ENCODE results near the gene DOCK3.
"Not testable (repeated sequence)": the region's sequence is repeated elsewhere in the genome, so short reads cannot be mapped to it uniquely, and the experiment has no call there.

The DOCK3 gene

DNA sequence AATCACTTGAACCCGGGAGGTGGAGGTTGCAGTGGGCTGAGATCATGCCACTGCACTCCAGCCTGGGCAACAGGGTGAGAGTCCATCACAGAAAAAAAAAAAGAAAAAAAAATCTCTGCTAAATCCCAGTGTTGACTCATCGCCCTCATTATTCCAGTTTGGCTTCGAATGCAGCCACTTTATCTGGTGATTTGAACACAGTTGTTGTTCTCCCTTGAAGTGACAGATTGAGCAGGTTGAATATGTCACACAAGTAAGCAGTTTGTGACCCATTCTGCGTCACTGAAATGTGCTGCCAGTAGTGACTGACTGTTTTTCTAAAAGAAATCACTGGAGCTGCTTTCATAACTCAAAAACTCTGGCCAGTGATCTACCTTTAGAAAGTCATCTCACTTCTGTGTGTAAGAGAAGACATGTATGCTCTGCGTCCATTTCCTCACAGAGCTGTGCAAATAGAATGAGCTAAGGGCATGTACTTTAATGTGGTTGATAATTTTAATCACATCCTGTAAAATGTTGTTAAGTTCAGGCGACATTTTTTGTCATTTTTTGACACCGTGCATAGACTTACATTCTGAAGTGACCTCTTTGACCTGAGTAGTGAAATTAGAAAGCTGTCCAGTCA is 12.5 kb downstream of the DOCK3 start:
- DNase-seq (ENCODE audit: low read depth) = no peak

DNA sequence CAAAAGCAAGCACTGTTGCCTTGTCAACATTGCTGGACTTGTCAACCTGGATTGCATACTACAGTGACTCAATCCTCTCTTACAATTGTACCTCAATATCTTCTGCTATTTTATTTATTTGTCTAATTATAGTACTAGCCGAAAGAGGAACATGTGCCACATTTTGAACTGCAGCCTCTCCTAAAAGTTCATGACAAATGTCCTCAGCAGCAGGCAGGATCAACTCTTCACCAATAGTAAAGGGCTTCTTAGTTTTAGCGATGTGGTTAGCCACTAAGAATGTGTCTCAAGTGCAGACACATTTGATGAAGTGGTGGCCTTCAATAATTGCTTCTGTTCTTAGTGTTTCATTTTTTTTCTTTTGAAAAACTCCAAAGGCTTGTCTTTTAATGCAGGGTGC is 13.2 kb downstream of the DOCK3 start:
- no peak for DNase-seq (ENCODE audit: low read depth)

DNA sequence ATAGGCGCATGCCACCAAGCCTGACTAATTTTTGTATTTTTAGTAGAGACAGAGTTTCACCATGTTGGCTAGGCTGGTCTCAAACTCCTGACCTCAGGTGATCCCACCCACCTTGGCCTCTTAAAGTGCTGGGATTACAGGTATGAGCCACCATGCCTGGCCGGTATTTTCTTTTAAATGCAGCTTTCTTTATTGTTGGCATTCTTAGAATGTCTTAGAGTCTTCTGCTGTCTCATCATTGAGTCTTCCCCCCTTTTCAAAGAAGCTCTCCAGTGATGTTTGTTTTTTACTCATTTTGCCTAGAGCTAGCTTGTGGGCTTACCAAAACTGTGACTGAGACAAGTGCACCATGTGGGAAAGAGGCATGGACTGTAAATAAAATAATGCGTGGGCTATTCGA is 13.9 kb downstream of the DOCK3 start:
- not testable (repeated sequence) for DNase-seq (ENCODE audit: low read depth)

DNA sequence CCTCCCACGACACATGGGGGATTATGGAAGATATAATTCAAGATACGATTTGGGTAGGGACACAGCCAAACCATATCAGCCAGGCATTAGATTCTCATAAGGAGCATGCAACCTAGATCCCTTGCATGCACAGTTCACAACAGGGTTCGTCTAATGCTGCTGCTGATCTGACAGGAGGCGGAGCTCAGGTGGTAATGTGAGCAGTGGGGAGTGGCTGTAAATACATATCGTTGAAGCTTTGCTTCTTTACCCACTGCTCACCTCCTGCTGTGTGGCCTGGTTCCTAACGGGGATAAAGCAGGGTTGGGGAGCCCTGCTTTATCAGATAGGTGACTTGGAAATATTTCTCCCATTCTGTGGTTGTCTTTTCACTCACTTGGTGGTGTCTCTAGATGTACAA is 14.8 kb downstream of the DOCK3 start:
- no peak for DNase-seq (ENCODE audit: low read depth)

DNA sequence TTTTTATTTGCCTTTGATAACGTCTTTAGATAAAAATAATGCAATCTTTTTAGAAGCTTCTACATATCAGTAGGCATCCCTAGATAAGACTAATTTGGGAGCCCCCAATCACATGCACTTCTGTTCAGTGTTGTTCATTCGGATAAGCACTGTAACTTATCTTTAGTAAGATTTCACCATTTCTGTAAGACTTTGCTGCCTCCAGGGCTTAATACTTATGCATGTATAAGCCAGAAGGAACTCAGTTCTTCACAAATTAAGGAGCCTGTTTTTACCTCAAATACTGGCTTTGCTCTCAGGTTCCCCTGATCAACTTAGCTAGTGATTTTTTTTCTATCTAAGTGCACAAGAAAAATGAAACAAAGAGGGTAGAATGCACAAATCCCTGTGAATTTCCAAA is 20.3 kb downstream of the DOCK3 start:
- no peak for DNase-seq (ENCODE audit: low read depth)

DNA sequence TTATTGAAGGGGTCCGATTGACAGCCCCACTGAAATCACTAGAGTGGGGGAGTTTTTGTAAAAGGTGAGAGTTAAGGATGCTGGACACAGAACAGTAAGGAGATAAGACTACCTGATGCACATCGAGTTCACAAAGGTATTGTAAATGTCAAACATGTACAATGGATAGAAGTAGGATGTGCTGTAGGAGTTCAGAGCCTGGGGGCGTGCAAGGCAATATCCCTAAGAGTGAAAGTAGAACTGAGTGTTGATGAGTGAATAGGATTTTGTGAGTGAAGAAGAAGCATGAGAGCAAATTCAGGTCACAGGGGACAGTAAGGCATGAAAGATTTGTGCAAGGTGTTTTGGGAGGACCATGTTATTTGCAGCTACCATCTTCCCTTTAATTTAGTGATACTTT is 21.5 kb downstream of the DOCK3 start:
- DNase-seq (ENCODE audit: low read depth) = no peak

DNA sequence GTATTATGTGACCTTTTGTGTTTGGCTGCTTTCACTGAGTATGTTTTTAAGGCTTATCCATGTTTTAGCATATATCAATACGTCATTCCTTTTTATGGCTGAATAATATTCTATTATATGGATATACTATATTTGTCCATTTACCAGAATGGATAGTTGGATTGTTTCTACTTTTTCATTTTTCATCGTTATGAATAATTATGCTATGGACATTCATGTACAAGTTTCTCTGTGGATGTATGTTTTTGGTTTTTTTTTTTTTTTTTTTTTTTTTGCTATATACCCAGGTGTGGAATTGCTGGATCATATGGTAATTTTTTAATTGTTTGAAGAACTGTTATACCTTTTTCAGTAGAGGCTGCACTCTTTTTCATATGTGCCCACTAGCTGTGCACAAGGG is 23.5 kb downstream of the DOCK3 start:
- no peak for DNase-seq (ENCODE audit: low read depth)

DNA sequence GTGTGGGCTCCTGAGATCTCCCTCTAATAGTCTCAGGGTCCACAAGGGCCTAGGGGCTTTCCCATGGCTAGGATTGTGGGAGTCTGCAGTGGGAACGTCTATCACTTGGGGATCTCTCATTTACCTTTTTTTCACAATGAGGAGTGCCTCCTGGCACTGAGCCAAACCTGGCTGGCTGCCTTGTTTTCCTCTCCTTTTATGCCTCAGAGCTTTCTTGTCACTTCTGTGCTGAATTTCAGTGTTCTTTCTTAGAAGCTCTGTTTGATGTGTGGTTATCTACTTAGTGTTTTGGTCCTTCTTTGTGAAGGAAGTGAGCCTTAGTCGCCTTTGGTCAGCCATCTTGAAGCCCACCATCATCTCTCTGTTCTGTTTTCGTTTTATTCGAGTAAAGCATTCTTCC is 33.9 kb downstream of the DOCK3 start:
- DNase-seq (ENCODE audit: low read depth) = no peak

DNA sequence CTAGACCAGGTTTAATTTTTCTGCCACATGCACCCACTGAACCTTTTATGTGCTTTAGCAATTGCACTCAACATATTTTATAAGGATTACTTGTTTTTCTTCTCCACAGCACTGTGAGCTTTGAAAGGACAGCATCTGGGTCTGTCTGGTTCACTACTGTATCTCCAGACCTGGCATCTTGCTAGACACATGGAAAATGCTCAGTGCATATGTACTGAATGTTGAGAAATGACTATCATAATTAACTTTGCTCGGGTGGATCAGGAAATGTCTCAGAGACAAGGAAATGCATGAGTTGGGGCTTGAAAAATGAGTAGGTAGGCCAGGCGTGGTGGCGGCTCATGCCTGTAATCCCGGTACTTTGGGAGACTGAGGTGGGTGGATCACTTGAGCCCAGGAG is 40.2 kb downstream of the DOCK3 start:
- no peak for DNase-seq (ENCODE audit: low read depth)

DNA sequence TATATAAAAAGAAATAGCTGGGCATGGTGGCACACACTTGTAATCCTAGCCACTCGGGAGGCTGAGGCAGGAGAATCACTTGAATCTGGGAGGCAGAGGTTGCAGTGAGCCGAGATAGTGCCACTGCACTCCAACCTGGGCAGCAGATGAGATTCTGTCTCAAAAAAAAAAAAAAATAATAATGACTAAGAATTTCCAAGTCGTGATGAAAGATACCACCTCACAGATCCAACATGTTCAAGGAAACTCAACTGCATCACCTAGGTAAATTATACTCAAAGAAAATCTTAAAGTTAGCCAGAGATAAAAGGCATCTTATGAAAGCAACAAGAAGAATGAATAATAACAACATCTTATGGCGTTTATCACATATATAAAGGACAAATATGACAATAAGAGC is 50.1 kb downstream of the DOCK3 start:
- DNase-seq (ENCODE audit: low read depth) = no peak

DNA sequence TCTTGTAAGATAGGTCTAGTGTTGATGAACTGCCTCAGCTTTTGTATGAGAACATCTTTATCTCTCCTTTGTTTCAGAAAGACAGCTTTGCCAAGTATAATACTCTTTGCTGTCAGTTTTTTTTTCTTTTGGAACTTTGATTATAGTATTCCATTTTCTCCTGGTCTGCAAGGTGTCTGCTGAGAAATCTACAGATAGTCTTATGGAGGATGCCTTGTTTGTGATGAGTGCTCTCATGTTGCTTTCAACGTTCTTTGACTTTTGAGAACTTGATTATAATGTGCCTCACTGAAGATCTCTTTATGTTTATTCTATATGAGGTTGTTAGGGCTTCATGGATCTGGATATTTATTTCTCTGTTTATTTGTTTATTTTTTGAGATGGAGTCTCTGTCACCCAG is 60.3 kb downstream of the DOCK3 start:
- DNase-seq (ENCODE audit: low read depth) = no peak

DNA sequence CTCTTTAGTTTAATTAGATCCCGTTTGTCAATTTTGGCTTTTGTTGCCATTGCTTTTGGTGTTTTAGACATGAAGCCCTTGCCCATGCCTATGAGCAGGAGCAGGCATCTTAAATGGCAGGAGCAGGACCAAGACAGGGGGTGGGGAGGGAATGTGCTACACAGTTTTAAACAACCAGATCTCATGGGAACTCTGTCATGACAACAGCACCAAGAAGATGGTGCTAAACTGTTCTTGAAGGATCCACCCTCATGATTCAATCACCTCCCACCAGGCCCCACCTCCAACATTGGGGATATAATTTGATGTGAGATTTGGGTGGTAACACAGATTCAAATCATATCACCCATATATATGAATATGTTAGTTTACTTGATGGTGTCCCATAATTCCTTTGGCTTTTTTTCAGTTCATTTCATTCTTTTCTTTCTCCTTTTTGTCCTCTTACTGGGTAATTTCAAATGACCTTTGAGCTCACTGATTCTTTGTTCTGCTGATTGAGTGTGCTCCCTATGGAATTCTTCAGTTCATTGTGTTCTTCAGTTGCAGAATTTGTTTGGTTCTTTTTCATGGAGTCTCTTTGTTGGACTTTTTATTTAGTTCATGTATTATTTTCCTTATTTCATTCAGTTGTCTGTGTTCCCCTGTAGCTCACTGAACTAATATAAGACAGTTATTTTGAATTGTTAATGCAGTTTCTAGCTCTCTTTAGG is 62.6 kb downstream of the DOCK3 start:
- DNase-seq (ENCODE audit: low read depth) = no peak

DNA sequence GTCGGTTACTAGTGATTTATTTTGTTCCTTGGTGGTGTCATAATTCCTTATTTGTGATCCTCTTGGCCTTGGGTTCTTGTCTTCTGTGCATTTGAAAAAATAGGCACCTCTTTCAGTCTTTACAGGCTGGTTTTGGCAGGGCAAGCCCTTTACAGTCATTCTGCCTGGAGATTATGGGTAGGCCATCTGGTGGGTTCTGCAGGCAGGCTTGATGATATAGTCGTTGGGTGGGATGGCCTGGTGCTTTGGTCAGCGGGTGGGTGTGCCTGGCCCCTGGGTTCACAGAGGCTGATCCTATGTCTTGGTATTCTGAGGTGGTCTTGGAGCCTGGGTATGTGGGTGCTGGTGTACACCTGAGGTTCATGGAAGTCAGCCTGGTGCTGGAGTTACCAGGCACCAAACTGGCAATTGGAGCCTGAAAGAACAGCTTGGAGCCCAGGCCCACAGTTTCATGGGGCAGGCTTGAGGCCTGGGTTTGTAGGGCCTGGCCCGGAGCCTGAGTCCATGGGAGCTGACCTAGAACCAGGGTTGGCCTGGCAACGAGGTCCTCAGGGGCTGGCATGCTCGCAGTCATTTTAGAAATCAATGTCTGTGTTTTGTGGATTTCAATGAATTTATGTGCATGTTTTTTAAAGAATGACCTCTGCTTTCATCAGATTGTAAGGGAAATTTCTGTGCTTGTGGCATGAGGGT is 63.3 kb downstream of the DOCK3 start:
- DNase-seq (ENCODE audit: low read depth) = no peak

DNA sequence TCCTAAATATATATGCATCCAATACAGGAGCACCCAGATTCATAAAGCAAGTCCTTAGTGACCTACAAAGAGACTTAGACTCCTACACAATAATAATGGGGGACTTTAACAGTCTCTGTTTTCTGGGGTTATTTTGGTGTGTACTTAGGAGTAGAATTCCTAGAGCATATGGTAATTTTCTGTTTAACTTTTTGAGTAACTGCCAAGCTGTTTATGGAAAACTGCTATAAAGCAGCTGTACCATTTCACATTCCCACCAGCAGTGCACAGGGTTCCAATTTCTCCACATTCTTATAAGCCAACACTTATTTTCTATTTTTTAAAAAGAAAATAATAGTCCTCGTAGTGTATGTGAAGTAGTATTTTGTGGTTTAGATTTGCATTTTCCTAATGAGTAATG is 68.9 kb downstream of the DOCK3 start:
- DNase-seq (ENCODE audit: low read depth) = no peak

DNA sequence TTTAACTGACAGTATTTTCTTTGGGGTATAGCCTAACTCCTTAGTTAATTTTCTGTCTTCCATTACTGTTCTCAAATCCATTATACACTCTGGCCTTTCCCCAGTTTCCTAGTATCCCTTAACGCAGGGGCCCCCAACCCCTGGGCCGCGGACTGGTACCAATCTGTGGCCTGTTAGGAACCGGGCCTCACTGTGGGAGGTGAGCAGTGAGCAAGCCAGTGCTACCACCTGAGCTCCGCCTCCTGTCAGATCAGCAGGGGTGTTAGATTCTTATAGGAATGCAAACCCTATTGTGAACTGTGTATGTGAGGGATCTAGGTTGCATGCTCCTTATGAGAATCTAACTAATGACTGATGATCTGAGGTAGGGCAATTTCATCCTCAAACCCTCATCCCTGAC is 75.1 kb downstream of the DOCK3 start:
- no peak for DNase-seq (ENCODE audit: low read depth)

DNA sequence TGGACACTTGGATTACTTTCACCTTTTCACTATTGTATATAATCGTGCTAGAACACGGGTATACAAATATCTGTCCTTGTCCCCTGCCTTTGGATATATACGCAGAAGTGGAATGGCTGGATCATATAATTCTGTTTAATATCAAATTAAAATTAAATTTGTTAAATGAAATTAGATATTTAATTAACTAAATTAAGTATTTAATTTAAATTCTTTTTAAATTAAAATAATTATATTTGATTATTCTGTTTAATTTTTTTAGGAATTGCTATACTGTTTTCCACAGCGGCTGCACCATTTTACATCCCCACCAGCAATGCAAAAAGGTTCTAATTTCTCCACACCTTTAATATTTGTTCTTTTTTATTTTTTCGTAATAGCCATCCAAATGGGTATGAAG is 84.3 kb downstream of the DOCK3 start:
- no peak for DNase-seq (ENCODE audit: low read depth)

DNA sequence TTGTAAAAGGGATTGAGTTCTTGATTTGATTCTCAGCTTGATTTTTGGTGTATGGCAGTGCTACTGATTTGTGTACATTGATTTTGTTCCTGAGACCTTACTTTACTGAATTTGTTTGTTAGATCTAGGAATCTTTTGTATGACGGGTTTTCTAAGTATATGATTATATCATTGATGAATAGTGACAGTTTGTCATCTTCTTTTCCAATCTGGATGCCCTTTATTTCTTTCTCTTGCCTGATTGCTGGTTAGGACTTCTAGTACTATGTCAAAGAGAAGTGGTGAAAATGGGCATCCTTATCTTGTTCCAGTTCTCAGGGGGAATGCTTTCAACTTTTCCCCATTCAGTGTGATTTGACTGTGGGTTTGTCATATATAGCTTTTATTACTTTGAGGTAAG is 103.0 kb downstream of the DOCK3 start:
- DNase-seq (ENCODE audit: low read depth) = no peak

DNA sequence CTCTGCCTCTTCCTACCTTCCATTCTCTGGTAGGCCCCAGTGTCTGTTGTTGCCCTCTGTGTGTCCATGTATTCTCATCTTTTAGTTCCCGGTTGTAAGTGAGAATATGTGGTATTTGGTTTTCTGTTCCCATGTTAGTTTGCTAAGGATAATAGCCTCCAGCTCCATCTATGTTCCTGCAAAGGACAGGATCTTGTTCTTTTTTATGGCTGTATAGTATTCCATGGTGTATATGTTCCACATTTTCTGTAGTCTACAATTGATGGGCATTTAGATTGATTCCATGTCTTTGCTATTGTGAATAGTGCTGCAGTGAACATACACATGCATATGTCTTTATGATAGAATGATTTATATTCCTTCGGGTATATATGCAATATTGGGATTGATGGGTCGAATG is 107.0 kb downstream of the DOCK3 start:
- DNase-seq (ENCODE audit: low read depth) = not testable (repeated sequence)

DNA sequence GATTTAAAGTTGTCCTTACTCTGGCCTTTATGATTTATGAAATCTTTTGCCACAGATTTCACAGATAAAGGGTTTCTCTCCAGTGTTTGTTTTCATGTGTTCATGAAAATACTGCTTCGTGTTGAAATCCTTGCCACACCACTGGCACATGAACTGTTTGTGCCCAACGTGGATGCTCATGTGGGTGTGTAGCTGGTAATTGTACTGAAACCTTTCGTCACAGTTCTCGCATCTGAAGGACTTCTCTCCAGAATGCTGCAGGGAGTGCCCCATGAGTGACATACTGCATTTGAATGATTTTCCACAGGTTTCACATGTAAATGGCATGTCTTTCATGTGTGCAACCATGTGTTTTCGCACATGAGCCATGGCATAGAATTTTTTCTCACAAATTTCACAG is 111.9 kb downstream of the DOCK3 start:
- DNase-seq (ENCODE audit: low read depth) = no peak

DNA sequence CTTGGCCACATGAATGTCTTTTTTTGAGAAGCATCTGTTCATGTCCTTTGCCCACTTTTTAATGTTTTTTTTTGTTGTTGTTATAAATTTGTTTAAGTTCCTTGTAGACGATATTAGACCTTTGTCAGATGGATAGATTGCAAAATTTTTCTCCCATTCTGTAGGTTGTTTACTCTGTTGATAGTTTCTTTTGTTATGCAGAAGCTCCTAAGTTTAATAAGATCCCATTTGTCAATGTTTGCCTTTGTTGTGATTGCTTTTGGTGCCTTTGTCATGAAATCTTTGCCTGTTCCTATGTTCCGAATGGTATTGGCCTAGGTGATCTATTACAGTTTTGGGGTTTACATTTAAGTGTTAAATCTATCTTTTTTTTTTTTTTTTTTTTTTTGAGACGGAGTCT is 116.2 kb downstream of the DOCK3 start:
- not testable (repeated sequence) for DNase-seq (ENCODE audit: low read depth)

DNA sequence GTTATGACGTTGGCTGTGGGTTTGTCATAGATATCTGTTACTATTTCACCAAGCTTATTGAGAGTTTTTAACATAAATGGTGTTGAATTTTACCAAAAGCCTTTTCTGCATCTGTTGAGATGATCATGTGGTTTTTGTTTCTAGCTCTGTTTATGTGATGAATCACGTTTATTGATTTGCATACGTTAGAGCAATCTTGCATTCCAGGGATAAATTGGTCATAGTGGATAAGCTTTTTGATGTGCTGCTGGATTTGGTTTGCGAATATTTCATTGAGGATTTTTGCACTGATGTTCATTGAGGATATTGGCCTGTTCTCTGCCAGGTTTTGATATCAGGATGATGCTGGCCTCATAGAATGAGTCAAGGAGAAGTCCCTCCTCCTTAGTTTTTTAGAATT is 117.8 kb downstream of the DOCK3 start:
- no peak for DNase-seq (ENCODE audit: low read depth)

DNA sequence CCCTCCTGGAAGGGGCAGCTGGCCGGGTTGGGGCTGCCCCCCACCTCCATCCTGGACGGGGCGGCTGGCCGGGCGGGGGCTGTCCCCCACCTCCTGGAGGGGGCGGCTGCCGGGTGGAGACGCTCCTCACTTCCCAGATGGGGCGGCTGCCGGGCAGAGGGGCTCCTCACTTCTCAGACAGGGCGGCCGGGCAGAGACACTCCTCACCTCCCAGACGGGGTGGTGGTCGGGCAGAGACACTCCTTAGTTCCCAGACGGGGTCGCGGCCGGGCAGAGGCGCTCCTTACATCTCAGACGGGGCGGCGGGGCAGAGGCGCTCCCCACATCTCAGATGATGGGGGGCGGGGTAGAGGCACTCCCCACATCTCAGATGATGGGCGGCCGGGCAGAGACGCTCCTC is 129.1 kb downstream of the DOCK3 start:
- DNase-seq (ENCODE audit: low read depth) = not testable (repeated sequence)

DNA sequence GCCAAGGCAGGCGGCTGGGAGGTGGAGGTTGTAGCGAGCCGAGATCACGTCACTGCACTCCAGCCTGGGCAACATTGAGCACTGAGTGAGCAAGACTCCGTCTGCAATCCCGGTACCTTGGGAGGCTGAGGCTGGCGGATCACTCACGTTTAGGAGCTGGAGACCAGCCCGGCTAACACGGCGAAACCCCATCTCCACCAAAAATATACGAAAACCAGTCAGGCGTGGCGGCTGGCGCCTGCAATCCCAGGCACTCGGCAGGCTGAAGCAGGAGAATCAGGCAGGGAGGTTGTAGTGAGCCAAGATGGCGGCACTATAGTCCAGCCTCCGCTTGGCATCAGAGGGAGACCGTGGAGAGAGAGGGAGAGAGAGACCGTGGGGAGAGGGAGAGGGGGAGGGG is 129.6 kb downstream of the DOCK3 start:
- DNase-seq (ENCODE audit: low read depth) = not testable (repeated sequence)

DNA sequence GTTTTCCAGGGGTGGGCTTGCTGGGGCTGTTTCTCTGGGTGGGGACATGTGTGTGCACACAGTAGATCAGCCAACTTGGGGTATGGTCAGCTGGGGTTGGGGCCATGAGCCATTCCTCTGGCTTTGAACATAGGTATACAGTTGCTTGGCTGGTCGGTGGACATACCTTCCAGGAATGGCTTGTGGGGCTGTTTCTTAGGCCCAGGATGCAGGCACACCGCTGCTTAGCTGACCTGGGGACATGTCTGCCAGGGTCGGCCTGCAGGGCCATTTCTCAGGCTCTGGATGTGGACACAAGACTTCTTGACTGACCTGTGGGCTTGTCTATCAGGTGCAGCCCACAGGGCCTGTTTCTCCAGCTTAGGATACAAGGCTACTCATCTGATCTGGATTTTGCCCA is 130.6 kb downstream of the DOCK3 start:
- DNase-seq (ENCODE audit: low read depth) = no peak

All from stromal cell of bone marrow (primary cell).